ENCODE results near the gene IFRD2.
"Not testable (repeated sequence)": the region's sequence is repeated elsewhere in the genome, so short reads cannot be mapped to it uniquely, and the experiment has no call there.

The IFRD2 gene

GRCh38 chr3:50324351-50325112 is 32.3 kb upstream of the IFRD2 start:
- DNase-seq: peak; percentile 71

GRCh38 chr3:50323614-50324199 is 31.5 kb upstream of the IFRD2 start:
- DNase-seq: no peak

- DNase-seq: no peak
Measured at GRCh38 chr3:50323092-50323600, 30.9 kb upstream of the IFRD2 start.

- DNase-seq: no peak
Measured at GRCh38 chr3:50322386-50323091, 30.3 kb upstream of the IFRD2 start, which contains the start of gene HYAL2. TSS of gene HYAL2 (minus strand) at chr3:50322745. CDS start at chr3:50320489, 2,256 bp downstream.

GRCh38 chr3:50322115-50322385 is 29.8 kb upstream of the IFRD2 start:
- DNase-seq: no peak

- DNase-seq: peak; percentile 89
Measured at GRCh38 chr3:50321336-50322114, 29.3 kb upstream of the IFRD2 start.

GRCh38 chr3:50320853-50321335 is 28.7 kb upstream of the IFRD2 start:
- DNase-seq: peak; percentile 71

GRCh38 chr3:50319894-50320625 is 27.8 kb upstream of the IFRD2 start:
- DNase-seq: no peak

GRCh38 chr3:50319181-50319893 is 27.1 kb upstream of the IFRD2 start:
- no peak for DNase-seq

GRCh38 chr3:50318615-50319014 is 26.4 kb upstream of the IFRD2 start:
- no peak for DNase-seq

- DNase-seq: no peak
Measured at GRCh38 chr3:50318163-50318562, 25.9 kb upstream of the IFRD2 start.

GRCh38 chr3:50317300-50317699 is 25.1 kb upstream of the IFRD2 start:
- no peak for DNase-seq

- peak; percentile 72 for DNase-seq
Measured at GRCh38 chr3:50316657-50317242, 24.5 kb upstream of the IFRD2 start.

GRCh38 chr3:50314816-50315215 is 22.6 kb upstream of the IFRD2 start:
- no peak for DNase-seq

GRCh38 chr3:50314342-50314741 is 22.1 kb upstream of the IFRD2 start:
- no peak for DNase-seq

- not testable (repeated sequence) for DNase-seq
Measured at GRCh38 chr3:50312041-50312440, 19.8 kb upstream of the IFRD2 start.

- DNase-seq: no peak
Measured at GRCh38 chr3:50304601-50305000, 12.4 kb upstream of the IFRD2 start.

GRCh38 chr3:50303013-50303815 is 11.0 kb upstream of the IFRD2 start, which contains the start of gene HYAL1:
TSS of gene HYAL1 (minus strand) at chr3:50303574. CDS start at chr3:50302956, 618 bp downstream.
- DNase-seq: no peak

- DNase-seq: no peak
Measured at GRCh38 chr3:50302095-50303012, 10.1 kb upstream of the IFRD2 start.

Measured in activated CD4-positive, alpha-beta T cell treated with anti-CD3 and anti-CD28 coated beads, Interleukin-2, Interleukin-6, amounts not matched to agents 100 ng/mL and 50 ng/mL, durations not matched to agents 16 hours and 8 hours (primary cell).